SK-N-SH (cell line): Measurements from ENCODE around the gene SRGAP3. TPM values are rescaled to one million over a fixed set of nuclear protein-coding genes. Genes with fewer than 3 reads are reported as not detected.

Source experiments
- CTCF ChIA-PET: fragments of 300-600, 350-600 bp; formaldehyde crosslinking; extraction: SDS; loops from one replicate; lab custom pipeline; 2021; lab: Yijun Ruan, JAX
- POLR2A ChIA-PET: fragments of 350-600 bp; sonication (Branson Sonifier 250); formaldehyde crosslinking; extraction: SDS; loops from one replicate; lab custom pipeline; 2020; ENCODE audit warnings: antibody characterized with exemption, inconsistent platforms; lab: Yijun Ruan, JAX
- DNase-seq: peaks from one replicate; pipeline ENCODE4 v3.0.0; 2012
- H2AFZ ChIP-seq: fragments of 200-600 bp; sonication (generic); 2 replicates; pipeline ENCODE4 v1.8.1; 2016; ENCODE audit warnings: antibody characterized with exemption, mild to moderate bottlenecking, low read depth
- H3F3A ChIP-seq: fragments of 200-600 bp; sonication (generic); replicated peaks from 2 replicates; pipeline ENCODE3; 2016; ENCODE audit warnings: antibody characterized with exemption, mild to moderate bottlenecking; ENCODE audit not compliant: insufficient read depth
- H3K27ac ChIP-seq, 2 experiments: fragments of 200-500 bp in 1 of 2; fragments of 200-600 bp in 1 of 2; sonication (Bioruptor generic) in 1 of 2; sonication (generic), shearing (Covaris generic) in 1 of 2; 2 replicates each; pipeline versions ENCODE4 v1.5.1 to v1.6.1; 2014 to 2016; ENCODE audit warnings: low read depth in 2 of 2, inconsistent platforms in 1 of 2, low read length in 1 of 2, mild to moderate bottlenecking in 1 of 2, mixed read lengths in 1 of 2
- H3K27me3 ChIP-seq: fragments of 200-600 bp; sonication (generic), shearing (Covaris generic); 2 replicates; pipeline ENCODE4 v1.6.1; 2016; ENCODE audit warnings: mixed run types; ENCODE audit not compliant: insufficient read depth
- H3K36me3 ChIP-seq, 2 experiments: fragments of 200-500 bp in 1 of 2; fragments of 200-600 bp in 1 of 2; sonication (Bioruptor generic) in 1 of 2; sonication (generic) in 1 of 2; replicated peaks in 1 of 2; 2 replicates each; pipeline versions ENCODE3 to v1.5.1; 2014 to 2016; ENCODE audit warnings: low read length in 1 of 2, mild to moderate bottlenecking in 1 of 2; ENCODE audit not compliant: insufficient read depth in 2 of 2, control insufficient read depth in 1 of 2
- H3K4me1 ChIP-seq, 2 experiments: fragments of 200-500 bp in 1 of 2; fragments of 200-600 bp in 1 of 2; sonication (Bioruptor generic) in 1 of 2; sonication (generic), shearing (Covaris generic) in 1 of 2; 2 replicates each; pipeline versions ENCODE4 v1.5.1 to v1.6.1; 2014 to 2016; ENCODE audit warnings: low read depth in 1 of 2, low read length in 1 of 2, mixed run types in 1 of 2; ENCODE audit not compliant: insufficient read depth in 2 of 2, control insufficient read depth in 1 of 2
- H3K4me2 ChIP-seq: fragments of 200-600 bp; sonication (generic), shearing (Covaris generic); 2 replicates; pipeline ENCODE4 v1.6.1; 2017; ENCODE audit warnings: mixed run types
- H3K4me3 ChIP-seq, 2 experiments: fragments of 200-500 bp in 1 of 2; fragments of 200-600 bp in 1 of 2; sonication (Bioruptor generic) in 1 of 2; sonication (generic), shearing (Covaris generic) in 1 of 2; 2 replicates each; pipeline versions ENCODE4 v1.5.1 to v1.8.1; 2014 to 2016; ENCODE audit warnings: low read depth in 2 of 2, inconsistent platforms in 1 of 2, low read length in 1 of 2, mild to moderate bottlenecking in 1 of 2, mixed read lengths in 1 of 2, moderate library complexity in 1 of 2
- H3K79me2 ChIP-seq: fragments of 200-600 bp; sonication (generic); 2 replicates; pipeline ENCODE4 v1.8.1; 2017; ENCODE audit warnings: mild to moderate bottlenecking; ENCODE audit not compliant: insufficient read depth
- H3K9ac ChIP-seq: fragments of 200-600 bp; sonication (generic); 2 replicates; pipeline ENCODE4 v1.6.1; 2017; ENCODE audit warnings: mixed run types
- H3K9me2 ChIP-seq: fragments of 200-600 bp; sonication (generic); 2 replicates; pipeline ENCODE4 v1.6.1; 2017; ENCODE audit warnings: mixed run types
- H3K9me3 ChIP-seq: fragments of 200-600 bp; sonication (generic); 2 replicates; pipeline ENCODE4 v1.6.1; 2017; ENCODE audit warnings: mixed run types, mild to moderate bottlenecking, moderate library complexity
- H4K20me1 ChIP-seq: fragments of 200-600 bp; sonication (generic); 2 replicates; pipeline ENCODE4 v1.6.1; 2017; ENCODE audit warnings: mild to moderate bottlenecking, mixed run types; ENCODE audit not compliant: insufficient read depth
- CHD2 ChIP-seq: fragments of 150-350 bp; IDR thresholded peaks from 2 replicates; pipeline ENCODE4 v1.6.1; 2018; ENCODE audit warnings: low read length; ENCODE audit not compliant: partially characterized antibody
- ELF1 ChIP-seq: IDR thresholded peaks from 2 replicates; pipeline ENCODE4 v1.4.0; 2012
- FOXM1 ChIP-seq: IDR thresholded peaks from 2 replicates; pipeline ENCODE4 v1.4.0; 2012; ENCODE audit warnings: low read depth, mild to moderate bottlenecking
- IRF3 ChIP-seq: fragments of 150-350 bp; IDR thresholded peaks from 2 replicates; pipeline ENCODE4 v1.6.1; 2016; ENCODE audit warnings: mild to moderate bottlenecking, low read depth, low read length
- MXI1 ChIP-seq: IDR thresholded peaks from 2 replicates; pipeline ENCODE4 v1.6.1; 2012; ENCODE audit warnings: mild to moderate bottlenecking, low read depth, low read length, improper control_type of control experiment
- PBX3 ChIP-seq: IDR thresholded peaks from 2 replicates; pipeline ENCODE4; 2012
- RAD21 ChIP-seq: IDR thresholded peaks from 2 replicates; pipeline ENCODE4 v1.6.1; 2012; ENCODE audit warnings: mild to moderate bottlenecking, low read length
- RCOR1 ChIP-seq: fragments of 150-350 bp; IDR thresholded peaks from 2 replicates; pipeline ENCODE4 v1.6.1; 2017; ENCODE audit warnings: antibody characterized with exemption, low read length
- YY1 ChIP-seq: IDR thresholded peaks from 2 replicates; pipeline ENCODE4 v1.4.0; 2012; ENCODE audit warnings: low read depth, mild to moderate bottlenecking
- WGBS: methylation state at CpG from one replicate; pipeline ENCODE4 v1.1.6; 2017; ENCODE audit warnings: low lambda C conversion rate; 5-methylcytosine and 5-hydroxymethylcytosine counted together
- polyA plus RNA-seq, 3 experiments: library from polyadenylated mRNA; depleted of rRNA; stranded (reverse); fragments of >200 nt; gene quantifications; 2 replicates each; pipeline ENCODE4 v1.2.3, GENCODE V29; 2012

Gene SRGAP3
- polyA plus RNA-seq, 1 of the 3 experiments (the other 2 are of a cell fraction): 2.8 TPM

GRCh38 chr3:9108876-9109567, 140.4 kb downstream of the SRGAP3 start:
- ChIA-PET CTCF (interaction anchor here (1.0 to 1.1 kb wide), 3 partner anchors 23 to 194 kb away, joined by 3 read pairs; no protein-coding TSS in a partner anchor), POLR2A (no interaction called here)
- Histone ChIP-seq H3K79me2 (no peaks in the 10 kb centered on the region), H3F3A (no peaks in the 10 kb centered on the region), H3K4me2 (no peak overlapping the region), H3K9me3 (no peaks in the 10 kb centered on the region), H3K27ac (no peak overlapping the region), H3K36me3 (no peaks in the 10 kb centered on the region), H3K9ac (no peak overlapping the region), H2AFZ (no peak overlapping the region), H3K4me1 (peaks cover 0 to 4% of the 10 kb centered on the region in 2 experiments; a peak in 1 of 4 replicates), H3K9me2 (no peaks in the 10 kb centered on the region), H3K27me3 (no peaks in the 10 kb centered on the region), H3K4me3 (no peak overlapping the region), H4K20me1 (no peaks in the 10 kb centered on the region)
- 63% methylated on average over 8 of the region's 8 CpGs for WGBS
- DNase-seq: no peak
- TF ChIP-seq CHD2 (no peak), PBX3 (no peak), IRF3 (no peak), ELF1 (no peak), FOXM1 (no peak)

GRCh38 chr3:9107738-9108137, 141.7 kb downstream of the SRGAP3 start:
- Histone ChIP-seq H3K27ac (no peak overlapping the region), H2AFZ (no peak overlapping the region)
- TF ChIP-seq RAD21: no peak
- TF ChIP-seq MXI1: no peak
- TF ChIP-seq RCOR1: no peak
- no peak for TF ChIP-seq YY1
- no peak for TF ChIP-seq ELF1
- TF ChIP-seq, all 33 proteins: peak for 0
- Histone ChIP-seq H3K27me3 (no peaks in the 10 kb centered on the region), H3K79me2 (no peaks in the 10 kb centered on the region), H3K4me1 (peaks cover 0 to 5% of the 10 kb centered on the region in 2 experiments; a peak in 1 of 4 replicates), H3K4me2 (no peak overlapping the region), H4K20me1 (no peaks in the 10 kb centered on the region), H3K9me2 (no peaks in the 10 kb centered on the region), H3K9me3 (no peaks in the 10 kb centered on the region), H3K9ac (no peak overlapping the region), H3F3A (no peaks in the 10 kb centered on the region), H3K36me3 (no peaks in the 10 kb centered on the region), H3K4me3 (no peak overlapping the region)
- WGBS: 40% methylated on average over 1 of the region's 1 CpG
- POLR2A ChIA-PET: no interaction called here
- CTCF ChIA-PET: interaction anchor here (1.1 kb wide), 1 partner anchor 17 kb away, joined by 3 read pairs; no protein-coding TSS in a partner anchor
- no peak for DNase-seq
